Stimulated activated CD4-positive, alpha-beta T cell treated with anti-CD3 and anti-CD28 coated beads, Interleukin-1b, Interleukin-23, amount 100 ng/mL, for 1 hour (primary cell): ENCODE results near the gene IMP4.
A peak's percentile ranks its signal among the peaks of the same experiment; 100 is the strongest.

Experiments
- DNase-seq, 2 donors: peaks; one replicate each; pipeline ENCODE4 v3.0.0-alpha.2; 2020; ENCODE audit warnings: low read depth in 2 of 2

IMP4 gene

DNA sequence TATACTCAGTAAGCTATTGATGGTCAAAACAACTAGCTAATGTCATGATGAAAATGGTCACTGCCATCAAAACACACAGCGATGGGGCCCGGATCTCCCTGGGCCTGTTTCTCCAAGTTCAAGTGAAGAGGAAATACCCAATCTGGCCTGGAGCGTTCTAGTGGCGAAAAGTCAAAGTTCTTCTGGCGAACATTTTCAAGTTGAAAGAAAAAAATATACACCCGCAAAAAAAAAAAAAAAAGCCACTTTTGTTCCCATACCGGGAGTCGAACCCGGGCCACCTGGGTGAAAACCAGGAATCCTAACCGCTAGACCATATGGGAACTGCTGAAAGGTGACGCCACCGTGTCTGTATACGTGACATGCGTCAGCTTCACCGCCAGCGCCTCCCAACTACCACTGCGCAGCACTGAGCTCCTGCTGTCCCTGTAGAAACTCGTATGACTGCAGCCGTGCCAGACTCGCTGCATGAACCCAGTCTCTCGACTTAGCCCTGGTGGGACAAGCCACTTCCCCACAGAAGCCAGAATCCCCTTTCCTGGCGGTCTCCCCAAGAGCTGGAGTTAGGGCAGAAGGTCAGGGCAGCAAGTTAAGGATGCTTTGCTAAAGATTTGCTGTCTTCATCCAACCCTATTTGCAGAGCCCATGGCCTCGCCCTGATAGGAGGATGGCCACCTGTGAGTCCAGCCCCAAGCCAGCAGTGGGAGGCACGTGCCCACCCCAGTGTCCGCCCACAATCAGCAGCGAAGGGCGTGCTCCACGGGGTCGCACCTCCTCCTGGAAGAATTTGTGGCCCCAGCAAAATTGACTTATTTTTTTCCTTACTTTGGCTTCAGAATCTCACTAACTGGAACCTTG lies 5.6 kb upstream of the IMP4 start:
- peak in 1 of 2 donors; percentile 46 for DNase-seq

DNA sequence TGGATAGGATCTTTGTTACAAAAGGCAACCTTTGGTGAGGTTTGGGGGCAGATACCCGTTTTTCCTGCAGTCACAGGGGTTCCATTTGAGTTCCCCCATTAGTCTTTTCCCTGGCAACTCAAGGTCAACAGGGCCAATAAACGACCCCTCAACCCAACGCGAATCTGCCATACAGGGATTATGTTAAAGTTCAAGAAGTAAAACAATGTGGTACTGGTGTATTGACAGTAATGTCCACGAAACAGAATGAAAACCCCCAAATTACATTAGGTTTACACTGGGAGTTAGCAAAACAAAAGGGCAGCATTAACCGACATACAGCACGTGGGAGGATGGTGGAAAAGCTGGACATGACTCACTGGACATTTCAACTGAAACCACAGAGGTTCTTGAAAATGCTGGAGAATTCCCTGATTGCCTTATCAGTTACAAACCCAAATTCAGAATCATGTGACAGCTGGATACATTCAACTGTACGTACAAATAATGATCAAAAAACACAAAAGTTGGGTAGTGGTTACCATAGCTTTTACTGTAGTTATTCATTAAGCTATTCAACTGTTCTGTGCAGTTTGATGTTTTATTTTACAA lies 4.9 kb upstream of the IMP4 start:
- no peak for DNase-seq

DNA sequence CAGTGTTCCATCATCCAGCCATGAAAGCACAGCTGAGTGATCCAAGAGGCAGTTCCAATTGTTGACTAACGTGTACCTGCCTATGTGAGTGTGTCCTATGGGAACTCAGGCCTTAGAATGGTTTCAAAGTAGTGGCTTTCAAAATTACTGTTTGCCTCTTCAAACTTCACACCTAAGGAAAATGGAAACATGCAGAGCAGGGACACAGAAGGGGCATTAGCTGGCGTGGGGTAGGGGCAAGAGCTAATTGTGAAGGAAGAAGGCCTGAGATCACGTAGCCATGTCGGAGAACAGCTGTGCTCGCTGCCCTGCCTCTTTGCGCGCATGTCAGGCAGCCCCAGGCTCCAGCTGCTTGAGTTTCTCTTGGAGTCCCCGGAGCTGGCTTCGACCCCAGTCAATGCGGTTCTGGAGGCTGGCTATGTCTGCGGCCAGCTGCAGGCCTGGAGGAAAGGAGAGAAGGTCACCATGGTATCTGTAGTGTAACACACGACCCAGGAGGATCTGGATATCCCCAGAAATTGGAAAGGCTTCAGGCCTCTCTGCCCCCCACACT lies 3.8 kb upstream of the IMP4 start:
- DNase-seq, result no peak

DNA sequence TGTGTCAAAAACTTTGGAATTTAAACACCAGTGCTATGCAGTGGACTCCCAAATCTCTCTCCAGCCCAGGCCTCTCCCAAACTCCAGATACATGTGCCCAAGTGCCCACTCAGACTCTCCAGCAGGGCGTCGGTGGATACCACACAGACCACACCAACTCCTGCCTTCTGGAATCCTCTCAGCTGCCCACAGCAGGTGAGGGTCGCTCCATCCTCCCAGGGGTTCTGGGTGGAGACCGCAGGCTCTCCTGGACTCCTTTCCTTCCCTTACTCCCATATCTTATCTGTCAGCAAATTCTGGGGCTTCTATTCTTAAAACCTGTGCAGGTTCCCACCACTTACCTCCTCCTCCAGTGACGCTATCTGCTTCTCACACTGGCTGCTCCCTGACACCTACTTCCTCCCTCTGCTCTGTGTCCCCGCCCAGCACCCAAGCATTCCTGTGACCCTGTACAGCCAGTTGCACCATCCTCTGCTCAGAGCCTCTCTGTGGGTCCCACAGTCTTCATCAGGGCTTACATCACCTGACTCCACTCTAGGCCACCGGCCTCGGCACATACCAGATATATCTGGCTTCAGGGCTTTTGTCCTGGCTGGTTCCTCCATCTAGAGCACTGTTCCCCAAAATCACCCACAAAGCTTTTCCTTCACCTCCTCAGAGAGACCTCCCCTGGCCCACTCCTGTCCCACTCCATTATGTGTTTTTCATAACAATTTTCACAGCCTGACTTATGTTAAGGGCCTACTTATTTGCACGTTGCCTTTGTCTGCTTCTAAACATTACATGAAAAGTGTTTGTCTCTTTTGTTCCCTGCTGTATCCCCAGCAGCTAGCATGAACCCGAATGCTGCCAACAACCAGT lies 2.6 kb upstream of the IMP4 start:
- no peak for DNase-seq

DNA sequence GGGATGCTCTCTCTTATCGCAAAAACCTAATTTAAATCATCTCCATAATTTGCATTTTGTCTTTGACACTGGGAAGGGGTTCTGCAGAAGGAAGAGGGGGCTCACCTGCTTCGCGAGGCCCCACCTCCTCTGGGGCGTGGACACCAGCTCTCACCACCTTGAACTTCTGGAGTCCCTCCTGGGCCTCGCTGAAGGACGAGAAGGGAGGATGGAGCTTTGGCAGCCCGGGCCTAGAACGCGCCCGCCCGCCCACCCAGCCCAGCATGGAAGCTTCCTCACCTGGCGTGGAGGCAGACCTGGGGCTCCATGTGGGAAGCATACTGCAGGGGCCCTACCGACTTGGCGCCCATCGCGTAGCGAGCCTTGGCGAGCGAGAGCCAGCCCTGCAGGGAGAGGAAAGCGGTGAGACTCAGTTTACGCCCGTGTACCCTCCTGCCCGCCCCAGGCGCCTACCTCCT lies 1.1 kb upstream of the IMP4 start:
- DNase-seq, result no peak

DNA sequence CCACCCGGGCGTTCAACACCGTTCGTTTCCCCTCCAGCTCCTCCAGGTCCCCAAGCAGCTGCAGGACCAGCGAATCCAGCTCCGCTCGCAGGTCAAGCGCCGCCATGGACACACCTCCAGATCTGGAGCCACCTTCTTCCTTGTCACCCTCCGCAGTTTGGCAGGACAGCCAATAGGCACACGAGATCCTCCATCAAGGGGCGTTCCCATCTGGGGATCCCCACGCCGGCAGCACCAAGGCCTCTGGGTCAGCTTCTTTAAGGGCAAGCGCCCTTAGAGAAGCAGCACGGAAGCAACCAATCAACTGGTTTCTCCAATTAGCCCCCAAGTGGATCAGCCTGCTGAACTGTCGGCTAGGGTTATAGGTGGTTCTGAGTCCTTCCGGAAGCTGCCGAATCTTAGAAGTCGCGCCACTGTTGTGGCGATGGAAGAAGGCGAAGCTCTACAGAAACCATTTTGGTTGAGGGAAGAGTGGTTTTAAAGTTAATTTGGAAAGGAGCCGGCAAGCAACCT lies 621 bp upstream of the IMP4 start:
- DNase-seq, result peak; percentile 54 to 58

DNA sequence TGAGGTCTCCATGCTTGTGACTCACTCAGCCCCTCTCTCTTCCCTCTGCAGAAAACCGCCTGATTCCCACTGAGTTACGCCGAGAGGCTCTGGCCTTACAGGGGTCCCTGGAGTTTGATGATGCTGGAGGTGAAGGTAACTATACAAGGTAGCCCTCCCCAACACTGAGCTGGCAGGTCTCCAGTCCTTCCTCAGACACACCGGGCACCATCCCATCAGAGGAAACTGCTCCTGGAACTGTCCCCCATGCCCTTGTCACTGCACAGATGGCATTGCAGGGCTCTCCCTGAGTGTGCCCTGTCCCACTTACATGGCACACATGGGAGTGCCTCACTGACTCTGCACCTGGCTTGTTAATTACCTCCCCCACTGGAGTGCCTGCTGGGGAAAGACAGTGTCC lies 1.9 kb downstream of the IMP4 start:
- no peak for DNase-seq

DNA sequence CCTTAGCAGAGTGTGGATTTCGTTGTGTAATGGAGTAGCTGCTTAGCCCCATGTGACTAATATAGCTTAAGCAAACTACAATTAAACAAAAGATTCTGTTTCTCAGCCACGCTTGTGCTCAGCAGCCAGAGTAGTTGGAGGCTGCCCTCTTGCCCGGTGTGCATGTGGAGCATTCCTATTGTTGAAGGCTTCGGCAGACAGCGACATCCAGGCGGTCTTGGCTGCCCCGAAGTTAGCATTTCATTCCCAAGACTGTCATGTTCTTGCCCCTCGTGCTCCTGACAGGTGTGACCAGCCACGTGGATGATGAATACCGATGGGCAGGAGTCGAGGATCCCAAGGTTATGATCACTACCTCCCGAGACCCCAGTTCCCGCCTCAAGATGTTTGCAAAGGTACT lies 2.4 kb downstream of the IMP4 start:
- DNase-seq, result no peak

DNA sequence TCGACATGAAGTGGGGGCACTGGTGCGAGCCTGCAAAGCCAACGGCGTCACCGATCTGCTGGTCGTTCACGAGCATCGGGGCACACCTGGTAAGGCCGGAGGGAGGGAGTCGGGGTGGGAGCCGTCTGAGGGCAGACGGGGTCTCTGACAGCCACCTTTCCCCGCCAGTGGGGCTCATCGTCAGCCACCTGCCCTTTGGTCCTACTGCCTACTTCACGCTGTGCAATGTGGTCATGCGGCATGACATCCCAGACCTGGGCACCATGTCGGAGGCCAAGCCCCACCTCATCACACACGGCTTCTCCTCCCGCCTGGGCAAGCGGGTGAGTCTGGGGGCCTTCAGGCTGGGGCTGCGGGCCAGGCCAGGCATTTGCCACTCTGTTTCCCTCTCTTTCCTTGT lies 2.9 kb downstream of the IMP4 start:
- no peak for DNase-seq

DNA sequence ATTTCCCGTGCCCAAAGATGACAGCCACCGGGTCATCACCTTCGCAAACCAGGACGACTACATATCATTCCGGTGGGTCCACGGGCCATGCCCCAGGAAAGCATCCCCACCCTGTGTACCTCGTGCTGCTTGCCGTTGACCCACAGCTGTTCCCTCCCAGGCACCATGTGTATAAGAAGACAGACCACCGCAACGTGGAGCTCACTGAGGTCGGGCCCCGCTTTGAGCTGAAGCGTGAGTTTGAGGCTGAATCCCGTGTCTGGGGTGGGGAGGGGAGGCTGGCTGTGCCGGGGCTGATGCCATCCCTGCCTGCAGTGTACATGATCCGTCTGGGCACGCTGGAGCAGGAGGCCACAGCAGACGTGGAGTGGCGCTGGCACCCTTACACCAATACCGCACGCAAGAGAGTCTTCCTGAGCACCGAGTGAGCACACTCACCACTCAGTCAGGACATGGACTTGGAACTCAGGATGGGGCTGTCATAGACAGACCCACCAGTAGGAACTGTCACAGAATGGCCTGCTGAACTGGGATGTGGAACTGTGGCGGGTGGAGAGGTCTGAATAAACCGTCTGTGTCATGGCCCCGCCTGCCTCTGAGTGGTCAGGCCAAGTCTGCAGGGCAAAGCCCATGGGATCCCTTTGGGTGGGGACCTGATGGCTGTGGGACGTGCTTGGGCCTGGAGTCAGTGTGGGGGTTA lies 3.5 kb downstream of the IMP4 start:
- DNase-seq, result no peak

DNA sequence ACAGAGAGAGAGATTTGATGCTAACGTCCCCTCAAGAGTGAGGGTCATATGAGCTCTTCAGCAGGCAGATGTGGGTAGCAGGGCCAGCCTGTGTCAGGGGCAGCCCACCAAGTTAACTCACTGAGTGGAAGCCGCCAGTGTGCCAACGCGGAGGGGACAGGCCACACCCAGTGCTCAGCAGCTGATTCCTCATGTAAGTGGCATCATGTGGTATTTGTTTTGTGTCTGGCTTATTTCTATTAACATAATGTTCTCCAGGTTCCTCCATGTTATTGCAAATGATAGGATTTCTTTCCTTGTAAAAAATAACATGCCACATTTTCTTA lies 4.0 kb downstream of the IMP4 start:
- no peak for DNase-seq

DNA sequence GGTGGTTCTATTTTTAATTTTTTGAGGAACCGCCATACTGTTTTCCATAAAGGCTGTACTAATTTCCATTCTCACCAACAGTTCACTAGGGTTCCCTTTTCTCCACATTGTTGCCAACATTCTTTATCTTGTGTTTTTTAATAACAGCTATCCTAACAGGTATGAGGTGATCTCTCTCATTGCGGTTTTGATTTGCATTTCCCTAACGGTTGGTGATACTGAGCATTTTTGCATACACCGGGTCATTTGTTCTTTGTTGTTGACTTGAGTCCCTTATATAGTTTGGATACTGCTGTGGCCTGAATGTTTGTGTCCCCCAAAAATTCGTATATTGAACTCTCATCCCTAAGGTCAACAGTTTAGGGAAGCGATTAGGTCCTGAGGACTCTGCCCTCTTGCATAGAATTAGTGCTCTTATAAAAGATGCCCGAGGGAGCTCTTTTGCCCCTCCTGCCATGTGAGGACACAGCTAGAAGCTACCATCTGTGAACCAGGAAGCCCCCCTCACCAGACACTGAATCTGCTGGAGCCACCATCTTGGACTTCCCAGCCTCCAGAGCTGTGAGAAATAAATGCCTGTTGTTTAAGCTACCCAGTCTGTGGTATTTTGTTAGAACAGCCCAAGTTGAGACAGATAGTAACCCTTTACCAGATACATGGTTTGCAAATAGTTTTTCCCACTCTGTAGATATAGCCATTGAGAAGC lies 4.7 kb downstream of the IMP4 start:
- DNase-seq, result no peak

DNA sequence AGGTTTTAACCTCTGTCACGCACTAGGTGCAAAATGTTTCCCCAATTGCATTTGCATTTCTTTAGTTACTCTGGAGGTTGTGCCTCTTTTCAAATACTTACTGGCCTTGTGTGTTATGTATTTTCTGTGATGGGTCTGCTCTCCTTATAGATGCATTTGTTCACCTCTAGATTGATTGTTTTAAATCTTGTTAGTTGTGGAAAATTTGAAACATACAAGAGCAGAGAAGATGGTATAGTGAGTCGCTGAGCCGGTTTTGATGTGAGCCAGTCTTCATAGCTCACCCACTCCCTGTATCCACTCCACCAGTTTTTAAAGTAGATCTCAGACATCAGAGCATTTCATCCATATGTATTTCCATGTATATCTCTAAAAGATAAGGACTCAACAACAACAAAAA lies 6.5 kb downstream of the IMP4 start:
- no peak for DNase-seq

DNA sequence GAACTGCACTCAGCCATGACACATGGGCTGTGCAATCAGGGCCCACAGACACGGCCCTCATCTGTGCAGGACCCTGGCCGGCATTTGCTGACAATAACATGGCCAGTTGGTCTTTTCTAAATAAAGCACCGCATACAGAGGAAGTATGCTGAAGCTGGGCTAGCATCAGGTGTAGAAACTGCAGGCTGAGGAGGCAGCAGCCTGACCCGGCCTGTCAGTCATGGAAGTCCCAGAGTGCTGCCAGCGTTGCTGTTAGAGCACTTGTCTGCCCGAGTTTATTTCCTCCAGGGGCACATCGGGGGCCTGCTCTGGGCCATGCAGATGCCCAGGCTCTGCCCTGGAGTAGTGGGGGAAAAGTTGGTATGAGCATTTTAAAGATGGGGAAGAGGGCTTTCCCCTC lies 9.0 kb downstream of the IMP4 start:
- DNase-seq, result no peak

DNA sequence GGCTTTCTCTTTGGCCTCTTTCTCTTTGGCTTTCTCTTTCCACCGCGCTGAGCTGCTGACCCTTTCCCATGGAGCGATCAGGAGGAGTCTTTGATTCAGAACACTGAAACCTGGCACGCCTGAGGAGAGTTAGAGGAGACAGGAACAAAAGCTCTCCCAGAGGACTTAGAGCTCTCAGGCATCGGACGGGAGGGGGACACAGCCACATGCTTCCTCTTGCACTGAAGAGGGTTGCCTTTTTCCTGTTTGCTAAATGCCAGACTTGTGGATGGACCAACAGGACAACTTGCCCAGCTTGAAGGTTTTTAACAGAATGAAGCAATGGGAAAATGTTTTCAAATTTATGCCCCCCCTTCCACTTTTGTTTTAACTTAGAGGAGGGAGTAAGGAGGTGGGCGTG lies 9.5 kb downstream of the IMP4 start:
- DNase-seq, result no peak

DNA sequence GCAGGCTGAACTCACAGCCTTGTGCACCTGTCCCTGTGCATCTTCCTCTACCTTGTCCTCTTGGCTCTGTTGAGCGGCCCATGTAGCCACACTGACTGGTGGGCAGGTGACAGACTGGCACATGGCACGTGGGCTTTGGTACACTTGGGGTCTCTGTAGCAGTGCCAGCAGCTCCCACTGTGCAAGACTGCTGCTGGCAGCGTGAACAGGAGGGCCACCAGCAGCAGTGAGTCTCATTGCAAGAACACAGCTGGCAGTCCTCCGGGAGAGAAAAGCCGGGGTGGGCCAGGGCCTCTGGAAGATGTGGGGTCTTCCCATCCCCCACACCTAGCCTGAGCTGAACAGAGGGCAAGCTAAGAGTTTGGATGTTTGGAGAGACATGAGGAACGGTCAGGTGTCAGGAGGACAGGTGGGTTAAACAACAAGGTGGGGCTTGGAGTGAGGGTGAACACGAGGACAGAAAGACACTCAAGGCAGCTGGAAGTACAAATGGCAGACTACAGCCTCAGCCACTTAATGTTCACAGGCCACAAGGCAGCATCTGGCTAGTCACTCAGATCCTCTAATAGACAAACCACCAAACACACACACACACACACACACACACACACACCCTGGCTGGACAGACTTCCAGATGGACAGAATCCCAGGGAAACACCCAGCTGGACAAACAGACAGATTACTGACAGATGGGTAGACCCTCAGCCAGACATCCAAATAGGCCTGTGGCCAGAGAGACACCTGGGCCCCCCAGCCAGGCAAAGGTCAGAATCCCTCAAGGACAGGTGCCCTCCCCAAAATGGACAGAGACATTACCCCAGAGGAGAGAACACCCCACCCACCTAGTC lies 10.8 kb downstream of the IMP4 start:
- DNase-seq, result no peak

DNA sequence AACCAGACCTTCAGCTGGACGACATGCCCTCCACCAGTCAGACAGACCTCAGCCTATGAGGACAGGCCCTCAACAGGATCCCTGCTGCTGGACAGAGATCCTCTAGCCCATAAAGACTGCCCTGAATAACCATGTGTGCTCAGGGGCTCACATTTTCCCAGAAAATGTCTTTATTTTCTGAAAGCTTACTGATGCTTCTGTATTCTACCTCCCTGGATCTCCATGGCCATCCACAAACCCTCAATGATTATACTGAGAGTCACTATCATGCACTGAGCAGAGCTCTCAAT lies 11.4 kb downstream of the IMP4 start:
- no peak for DNase-seq

DNA sequence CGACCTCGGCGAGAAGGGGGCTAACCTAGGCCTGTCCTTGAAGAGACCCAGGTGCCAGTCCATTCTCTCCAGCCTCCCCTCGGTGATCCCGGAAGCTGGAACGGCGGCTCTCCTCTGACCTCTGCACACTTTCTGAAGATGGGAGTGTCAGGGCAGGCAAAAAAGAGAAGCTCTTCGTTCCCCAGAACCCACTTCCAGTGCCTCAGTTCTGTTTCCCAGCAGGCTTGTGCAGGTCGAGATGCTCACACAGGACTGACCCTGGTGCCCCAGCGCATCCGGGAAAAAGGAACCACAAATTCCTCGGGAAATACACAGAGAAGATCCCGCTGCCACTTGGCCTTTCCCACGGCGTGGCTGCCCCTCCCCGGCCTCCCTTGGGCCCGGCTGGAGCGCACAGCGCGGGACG lies 12.5 kb downstream of the IMP4 start:
- no peak for DNase-seq

DNA sequence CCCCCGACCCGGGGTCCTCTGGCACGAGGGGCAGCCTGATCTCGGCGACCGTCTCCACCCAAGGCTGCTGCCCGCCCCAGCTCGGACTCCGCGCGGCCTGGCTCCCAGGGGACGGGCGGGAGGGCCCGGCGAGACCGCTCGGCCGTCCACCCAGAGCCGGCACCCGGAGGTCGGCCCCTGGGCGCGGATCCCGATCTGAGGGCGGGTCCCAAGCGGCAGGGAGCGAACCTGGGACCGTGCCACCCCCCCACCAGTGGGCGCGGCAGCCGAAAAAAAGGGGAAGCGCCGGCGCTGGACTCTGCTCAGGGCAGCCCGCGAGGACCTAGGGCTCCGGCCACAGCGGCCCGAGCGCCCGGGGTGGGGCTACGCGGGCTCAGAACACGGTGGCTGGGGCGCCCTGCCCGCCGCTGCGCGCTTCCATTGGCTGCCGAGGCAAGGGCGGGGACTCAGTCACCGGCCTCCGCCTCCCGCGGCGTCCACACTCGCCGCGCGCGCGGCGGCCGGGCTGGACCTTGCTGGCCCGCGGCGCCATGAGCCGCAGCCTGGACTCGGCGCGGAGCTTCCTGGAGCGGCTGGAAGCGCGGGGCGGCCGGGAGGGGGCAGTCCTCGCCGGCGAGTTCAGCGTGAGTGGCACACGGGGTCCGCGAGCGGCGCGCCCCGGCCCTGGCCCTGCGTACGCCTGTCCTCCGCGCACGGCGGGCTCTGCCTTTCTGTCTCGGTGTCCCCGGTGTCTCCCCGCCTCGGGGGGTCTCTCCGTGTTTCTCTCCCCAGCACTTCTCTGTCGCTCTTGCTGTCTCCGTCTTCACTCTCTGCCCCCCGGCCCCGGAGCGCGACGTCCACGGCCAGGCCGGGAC lies 13.1 kb downstream of the IMP4 start, which contains the start of gene PTPN18:
TSS of gene PTPN18 (plus strand) at position 479 of the 854 bp plus-strand sequence. CDS start at position 531, 52 bp downstream.
- DNase-seq, result no peak
